ENCODE data around the gene F2.

DNA sequence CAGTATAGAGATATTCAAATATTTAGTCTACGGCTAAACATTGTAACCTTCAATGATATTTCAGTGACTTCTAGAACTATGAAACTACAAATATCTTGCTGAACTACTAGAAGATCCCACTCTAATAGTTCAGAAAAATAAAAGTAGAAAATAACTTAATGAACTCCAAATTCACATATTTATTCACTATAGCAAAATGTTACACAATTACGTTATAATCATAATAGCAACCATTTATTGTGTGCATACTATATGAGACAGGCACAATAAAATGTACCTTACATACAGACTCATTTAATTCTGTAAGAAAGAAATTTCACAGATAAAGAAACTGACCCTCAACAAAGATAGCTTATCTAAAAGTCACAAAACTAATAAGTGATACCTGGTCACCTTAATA is 57.9 kb downstream of the F2 start:
- TF ChIP-seq EZH2phosphoT487 (IDR thresholded peaks at IDR 0.05; ENCODE audit: borderline replicate concordance, low read length) = no peak
- TF ChIP-seq, protein P1, sequence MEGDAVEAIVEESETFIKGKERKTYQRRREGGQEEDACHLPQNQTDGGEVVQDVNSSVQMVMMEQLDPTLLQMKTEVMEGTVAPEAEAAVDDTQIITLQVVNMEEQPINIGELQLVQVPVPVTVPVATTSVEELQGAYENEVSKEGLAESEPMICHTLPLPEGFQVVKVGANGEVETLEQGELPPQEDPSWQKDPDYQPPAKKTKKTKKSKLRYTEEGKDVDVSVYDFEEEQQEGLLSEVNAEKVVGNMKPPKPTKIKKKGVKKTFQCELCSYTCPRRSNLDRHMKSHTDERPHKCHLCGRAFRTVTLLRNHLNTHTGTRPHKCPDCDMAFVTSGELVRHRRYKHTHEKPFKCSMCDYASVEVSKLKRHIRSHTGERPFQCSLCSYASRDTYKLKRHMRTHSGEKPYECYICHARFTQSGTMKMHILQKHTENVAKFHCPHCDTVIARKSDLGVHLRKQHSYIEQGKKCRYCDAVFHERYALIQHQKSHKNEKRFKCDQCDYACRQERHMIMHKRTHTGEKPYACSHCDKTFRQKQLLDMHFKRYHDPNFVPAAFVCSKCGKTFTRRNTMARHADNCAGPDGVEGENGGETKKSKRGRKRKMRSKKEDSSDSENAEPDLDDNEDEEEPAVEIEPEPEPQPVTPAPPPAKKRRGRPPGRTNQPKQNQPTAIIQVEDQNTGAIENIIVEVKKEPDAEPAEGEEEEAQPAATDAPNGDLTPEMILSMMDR (conservative IDR thresholded peaks at IDR 0.05; ENCODE audit: low read depth, low read length) = no peak

All from PC-3 (cell line).